Fibroblast of villous mesenchyme (primary cell): ENCODE measurements around the gene CWC27. TPM values are rescaled to one million over a fixed set of nuclear protein-coding genes. Genes with fewer than 3 reads are reported as not detected.
A peak's percentile ranks its signal among the peaks of the same experiment; 100 is the strongest.
"Not testable (repeated sequence)": the region's sequence is repeated elsewhere in the genome, so short reads cannot be mapped to it uniquely, and the experiment has no call there.

Experiments used
- DNase-seq: peaks from one replicate; pipeline ENCODE4 v3.0.0-alpha.2; 2010; ENCODE audit warnings: low read depth
- H3K4me3 ChIP-seq: 2 replicates; pipeline ENCODE4 v1.5.1; 2011; ENCODE audit warnings: low read depth, mild to moderate bottlenecking, low read length
- total RNA-seq: library from RNA; depleted of rRNA; stranded (reverse); fragments of >200 nt; gene quantifications from 2 replicates; pipeline ENCODE4 v1.2.3, GENCODE V29; 2012
- TF ChIP-seq, protein P1 (sequence below): IDR thresholded peaks from 2 replicates; pipeline ENCODE4 v1.5.1; 2012; ENCODE audit warnings: low read depth, mild to moderate bottlenecking, low read length; ENCODE audit not compliant: insufficient read depth

The CWC27 gene
- total RNA-seq, 1 donor: 16.0 TPM

DNA sequence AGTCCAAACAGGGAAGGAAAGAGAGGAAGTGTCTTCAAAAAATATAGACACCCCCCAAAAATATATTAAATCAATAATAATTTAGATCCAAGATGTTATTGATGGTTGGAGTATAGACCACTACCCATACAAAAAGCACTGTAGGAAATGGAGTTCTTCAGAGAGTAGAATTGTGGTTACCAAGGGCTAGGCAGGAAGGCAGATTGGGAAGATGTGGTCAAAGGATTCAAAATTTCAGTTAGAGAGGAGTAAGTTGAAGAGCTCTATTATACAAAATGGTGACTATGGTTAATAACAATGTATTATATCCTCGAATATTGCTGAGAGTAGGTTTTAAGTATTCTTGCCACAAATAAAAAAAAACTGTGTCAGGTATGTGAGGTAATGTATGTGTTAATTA lies 149.4 kb downstream of the CWC27 start:
- no peak overlapping the region for H3K4me3 ChIP-seq
- TF ChIP-seq, protein P1, sequence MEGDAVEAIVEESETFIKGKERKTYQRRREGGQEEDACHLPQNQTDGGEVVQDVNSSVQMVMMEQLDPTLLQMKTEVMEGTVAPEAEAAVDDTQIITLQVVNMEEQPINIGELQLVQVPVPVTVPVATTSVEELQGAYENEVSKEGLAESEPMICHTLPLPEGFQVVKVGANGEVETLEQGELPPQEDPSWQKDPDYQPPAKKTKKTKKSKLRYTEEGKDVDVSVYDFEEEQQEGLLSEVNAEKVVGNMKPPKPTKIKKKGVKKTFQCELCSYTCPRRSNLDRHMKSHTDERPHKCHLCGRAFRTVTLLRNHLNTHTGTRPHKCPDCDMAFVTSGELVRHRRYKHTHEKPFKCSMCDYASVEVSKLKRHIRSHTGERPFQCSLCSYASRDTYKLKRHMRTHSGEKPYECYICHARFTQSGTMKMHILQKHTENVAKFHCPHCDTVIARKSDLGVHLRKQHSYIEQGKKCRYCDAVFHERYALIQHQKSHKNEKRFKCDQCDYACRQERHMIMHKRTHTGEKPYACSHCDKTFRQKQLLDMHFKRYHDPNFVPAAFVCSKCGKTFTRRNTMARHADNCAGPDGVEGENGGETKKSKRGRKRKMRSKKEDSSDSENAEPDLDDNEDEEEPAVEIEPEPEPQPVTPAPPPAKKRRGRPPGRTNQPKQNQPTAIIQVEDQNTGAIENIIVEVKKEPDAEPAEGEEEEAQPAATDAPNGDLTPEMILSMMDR: no peak
- no peak for DNase-seq

DNA sequence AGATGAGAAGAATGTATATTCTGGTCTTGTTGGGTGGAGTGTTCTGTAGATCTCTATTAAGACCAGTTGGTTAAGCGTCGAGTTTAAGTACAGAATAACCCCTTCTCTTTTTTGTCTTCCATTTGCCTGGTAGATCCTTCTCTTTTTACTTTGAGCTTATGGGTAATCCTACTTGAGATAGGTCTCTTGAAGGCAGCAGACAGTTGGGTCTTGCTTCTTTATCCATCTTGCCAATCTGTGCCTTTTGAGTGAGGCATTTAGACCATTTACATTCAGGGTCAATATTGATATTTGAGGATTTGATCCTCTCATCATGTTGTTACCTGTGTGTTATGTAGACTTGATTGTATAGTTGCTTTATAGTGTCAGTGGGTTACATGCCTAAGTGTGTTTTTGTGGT lies 152.7 kb downstream of the CWC27 start:
- no peak for DNase-seq
- no peak overlapping the region for H3K4me3 ChIP-seq
- TF ChIP-seq, protein P1: no peak

DNA sequence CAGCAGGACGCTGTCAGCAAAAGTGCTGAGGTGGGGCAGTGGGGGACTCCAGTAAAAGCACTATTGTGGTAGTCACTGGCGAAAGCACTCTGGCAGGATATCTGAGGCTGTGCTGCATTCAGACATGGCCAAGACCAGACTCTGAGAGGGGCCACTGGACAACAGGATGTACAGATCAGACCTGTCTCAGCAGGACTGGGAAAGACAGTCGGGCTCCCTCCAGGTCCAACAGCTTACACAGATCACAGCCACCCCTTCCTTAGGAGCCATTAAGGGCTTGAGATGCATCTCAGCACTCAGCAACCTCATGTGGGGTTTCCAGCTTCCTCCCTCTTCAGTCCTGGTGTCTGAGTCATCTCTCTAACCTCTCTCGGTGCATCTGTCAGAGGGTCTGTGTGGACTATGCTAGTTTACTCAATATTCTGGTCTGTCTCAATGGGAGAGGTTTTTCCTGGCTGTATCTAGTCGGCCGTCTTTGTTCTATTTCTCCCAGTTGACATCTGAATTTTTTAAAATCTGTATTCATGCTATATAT lies 154.5 kb downstream of the CWC27 start:
- TF ChIP-seq, protein P1: no peak
- peak; percentile 31 for DNase-seq
- no peak overlapping the region for H3K4me3 ChIP-seq

DNA sequence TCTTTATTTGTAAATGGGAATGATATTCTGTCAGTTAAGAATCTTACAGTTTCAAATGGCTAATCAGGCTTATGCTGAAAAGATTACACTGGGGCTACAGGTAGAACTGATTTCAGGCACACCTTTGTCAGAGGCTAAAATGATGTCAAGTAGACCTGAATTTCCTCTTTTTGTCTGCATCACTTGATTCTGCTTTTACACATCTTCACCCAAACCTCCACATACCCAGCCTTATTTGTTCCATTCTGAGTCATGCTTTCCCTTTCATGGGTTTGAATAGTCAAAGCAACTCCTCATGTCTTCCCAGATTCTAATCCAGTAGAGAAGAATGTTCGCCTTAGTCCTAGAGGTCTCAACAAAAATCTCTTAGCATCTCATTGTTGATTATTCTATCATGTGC lies 156.4 kb downstream of the CWC27 start:
- H3K4me3 ChIP-seq: no peak overlapping the region
- DNase-seq: no peak
- TF ChIP-seq, protein P1: no peak

DNA sequence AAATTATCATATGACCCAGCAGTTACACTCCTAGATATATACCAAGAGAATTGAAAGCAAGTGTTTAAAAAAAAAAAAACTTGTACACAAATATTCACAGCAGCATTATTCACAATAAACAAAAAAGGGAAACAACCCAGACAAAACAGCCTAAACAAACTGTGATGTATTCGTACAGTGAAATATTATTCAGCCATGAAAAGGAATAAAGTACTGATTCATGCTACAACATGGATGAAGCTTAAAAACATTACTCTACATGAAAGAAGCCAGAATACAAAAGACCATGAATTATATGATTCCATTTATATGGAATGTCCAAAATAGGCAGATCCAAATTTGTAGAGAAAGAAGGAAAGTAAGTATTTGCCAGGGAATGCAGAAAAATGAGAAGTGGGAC lies 161.1 kb downstream of the CWC27 start:
- no peak overlapping the region for H3K4me3 ChIP-seq
- DNase-seq: no peak
- TF ChIP-seq, protein P1: no peak

DNA sequence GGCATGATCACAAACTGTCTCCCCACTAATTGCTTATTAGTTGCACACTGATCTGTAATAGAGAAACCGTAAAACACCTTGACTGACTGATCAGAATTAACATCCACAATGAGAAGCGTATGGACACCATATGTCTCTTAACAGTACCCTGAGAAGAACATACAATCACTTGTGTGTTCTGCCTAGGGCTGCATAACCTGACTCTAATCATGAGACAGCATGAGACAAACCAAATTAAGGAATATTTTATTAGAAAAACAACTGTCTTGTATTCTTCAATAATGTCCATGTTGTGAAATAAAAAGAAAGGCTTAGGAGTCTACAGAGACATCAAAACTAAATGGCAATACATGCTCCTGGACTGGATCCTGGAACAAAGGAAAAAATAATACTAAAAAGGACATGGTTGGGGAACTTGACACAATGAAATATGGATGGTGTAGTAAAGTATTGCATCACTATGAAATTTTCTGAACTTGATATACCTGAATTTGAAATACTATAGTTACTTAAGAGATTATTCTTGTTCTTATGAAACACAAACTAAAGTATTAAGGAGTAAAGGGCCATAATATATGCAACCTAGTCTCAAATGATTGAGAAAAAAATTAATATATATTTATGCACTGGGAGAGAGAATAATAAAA lies 162.1 kb downstream of the CWC27 start:
- TF ChIP-seq, protein P1: no peak
- DNase-seq: no peak
- no peak overlapping the region for H3K4me3 ChIP-seq

DNA sequence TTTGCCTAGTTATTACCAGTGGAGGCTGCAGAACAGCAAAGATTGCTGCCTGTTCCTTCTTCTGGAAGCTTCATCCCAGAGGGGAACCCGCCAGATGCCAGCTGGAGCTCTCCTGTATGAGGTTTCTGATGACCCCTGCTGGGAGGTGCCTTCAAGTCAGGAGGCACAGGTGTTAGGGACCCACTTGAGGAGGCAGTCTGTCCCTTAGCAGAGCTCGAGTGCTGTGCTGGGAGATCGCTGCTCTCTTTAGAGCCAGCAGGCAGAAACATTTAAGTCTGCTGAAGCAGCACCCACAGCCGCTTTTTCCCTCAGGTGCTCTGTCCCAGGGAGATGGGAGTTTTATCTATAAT lies 170.7 kb downstream of the CWC27 start:
- H3K4me3 ChIP-seq, DNase-seq: not testable (repeated sequence)
